Measurements from ENCODE around the gene UPK1A.
"Not testable (repeated sequence)": the region's sequence is repeated elsewhere in the genome, so short reads cannot be mapped to it uniquely, and the experiment has no call there.

UPK1A gene

GRCh38 chr19:35720163-35720524 lies 53.8 kb downstream of the UPK1A start:
- peaks cover 47% of the 10 kb centered on the region for H3K36me3 ChIP-seq
- no peak for TF ChIP-seq CTCF (IDR thresholded peaks at IDR 0.05; ENCODE audit: low read depth, low read length)
- DNase-seq, result no peak
- no peaks in the 10 kb centered on the region for H3K4me1 ChIP-seq
- H3K4me3 ChIP-seq (ENCODE audit: low read depth, low read length), result no peak overlapping the region
- H3K27me3 ChIP-seq, result no peaks in the 10 kb centered on the region
- H3K9me3 ChIP-seq, result no peaks in the 10 kb centered on the region

GRCh38 chr19:35720648-35721047 lies 54.3 kb downstream of the UPK1A start:
- DNase-seq, result no peak
- Histone ChIP-seq H3K36me3 (peaks cover 52% of the 10 kb centered on the region), H3K4me1 (no peaks in the 10 kb centered on the region), H3K27me3 (no peaks in the 10 kb centered on the region), H3K4me3 (ENCODE audit: low read depth, low read length) (no peak overlapping the region), H3K9me3 (no peaks in the 10 kb centered on the region)
- TF ChIP-seq CTCF (IDR thresholded peaks at IDR 0.05; ENCODE audit: low read depth, low read length), result no peak

GRCh38 chr19:35721374-35721773 lies 55.1 kb downstream of the UPK1A start:
- TF ChIP-seq CTCF (IDR thresholded peaks at IDR 0.05; ENCODE audit: low read depth, low read length), result no peak
- DNase-seq, result no peak
- Histone ChIP-seq H3K4me1 (no peaks in the 10 kb centered on the region), H3K36me3 (peaks cover 59% of the 10 kb centered on the region), H3K4me3 (ENCODE audit: low read depth, low read length) (no peak overlapping the region), H3K27me3 (no peaks in the 10 kb centered on the region), H3K9me3 (no peaks in the 10 kb centered on the region)

- H3K4me3 ChIP-seq (ENCODE audit: low read depth, low read length), result no peak overlapping the region
- no peak for TF ChIP-seq CTCF (IDR thresholded peaks at IDR 0.05; ENCODE audit: low read depth, low read length)
- no peak for DNase-seq
- no peaks in the 10 kb centered on the region for H3K4me1 ChIP-seq
- no peaks in the 10 kb centered on the region for H3K27me3 ChIP-seq
- H3K36me3 ChIP-seq, result peaks cover 67% of the 10 kb centered on the region
- no peaks in the 10 kb centered on the region for H3K9me3 ChIP-seq
Observed at GRCh38 chr19:35722461-35722860, 56.1 kb downstream of the UPK1A start.

GRCh38 chr19:35722897-35723296 lies 56.6 kb downstream of the UPK1A start:
- Histone ChIP-seq H3K27me3 (no peaks in the 10 kb centered on the region), H3K36me3 (peaks cover 72% of the 10 kb centered on the region)
- no peak for DNase-seq

GRCh38 chr19:35723671-35724070 lies 57.4 kb downstream of the UPK1A start:
- peaks cover 79% of the 10 kb centered on the region for H3K36me3 ChIP-seq
- no peak overlapping the region for H3K4me3 ChIP-seq (ENCODE audit: low read depth, low read length)
- no peaks in the 10 kb centered on the region for H3K27me3 ChIP-seq
- no peak for DNase-seq
- H3K4me1 ChIP-seq, result no peaks in the 10 kb centered on the region
- H3K9me3 ChIP-seq, result no peaks in the 10 kb centered on the region
- TF ChIP-seq CTCF (IDR thresholded peaks at IDR 0.05; ENCODE audit: low read depth, low read length), result no peak

More at GRCh38 chr19:35722897-35723296, 56.6 kb downstream of the UPK1A start:
- H3K4me3 ChIP-seq (ENCODE audit: low read depth, low read length), result no peak overlapping the region
- H3K4me1 ChIP-seq, result no peaks in the 10 kb centered on the region
- H3K9me3 ChIP-seq, result no peaks in the 10 kb centered on the region
- no peak for TF ChIP-seq CTCF (IDR thresholded peaks at IDR 0.05; ENCODE audit: low read depth, low read length)

GRCh38 chr19:35724132-35724531 lies 57.8 kb downstream of the UPK1A start:
- not testable (repeated sequence) for DNase-seq; H3K27me3 ChIP-seq; H3K4me3 ChIP-seq (ENCODE audit: low read depth, low read length); H3K9me3 ChIP-seq; H3K4me1 ChIP-seq
- H3K36me3 ChIP-seq, result peaks cover 84% of the 10 kb centered on the region

Measured in BE2C (cell line).